ENCODE data around the gene PRAMEF7. TPM values are rescaled to one million over a fixed set of nuclear protein-coding genes. Genes with fewer than 3 reads are reported as not detected.
"Not testable (repeated sequence)": the region's sequence is repeated elsewhere in the genome, so short reads cannot be mapped to it uniquely, and the experiment has no call there.

The PRAMEF7 gene
- total RNA-seq = not detected

DNA sequence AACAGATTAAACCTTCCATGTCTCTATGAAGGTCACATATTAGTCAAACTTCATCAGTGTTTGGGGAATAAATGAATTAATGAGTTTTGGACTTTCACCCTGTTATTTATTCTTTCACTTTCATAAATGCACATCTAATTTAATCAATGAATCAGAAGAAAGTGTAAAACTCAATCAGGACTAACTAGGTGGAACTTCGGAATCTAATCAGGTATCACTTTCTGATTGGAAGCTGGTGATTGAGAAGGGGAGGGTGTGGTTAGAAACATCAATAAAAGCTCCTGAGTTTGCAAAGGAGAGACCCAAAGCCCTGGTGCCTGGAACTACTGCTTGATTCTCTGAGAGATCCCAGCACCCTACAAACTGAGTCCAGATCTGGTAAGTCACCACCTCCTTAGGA lies at the start of gene PRAMEF7:
Gene PRAMEF7, plus strand, starts transcription at position 301 of the 400 bp plus-strand sequence. CDS start 1,083 bp downstream, outside the sequence.
- H3K36me3 ChIP-seq; H3K4me1 ChIP-seq; in situ Hi-C loops (cut with MboI; ENCODE audit: low pct_ligation_motif_present in 1 of 4, low pct_unique_long_range_greater_than_20kb in 1 of 4, low sequenced_read_pairs in 3 of 4); DNase-seq; H3K27ac ChIP-seq; H3K27me3 ChIP-seq; H3K9me3 ChIP-seq; intact Hi-C loops (cut with DNase I; ENCODE audit: low total_unique reads); H3K4me3 ChIP-seq: not testable (repeated sequence)
- WGBS, 2 donors (ENCODE audit: low coverage in 1 of 2) = no CpG with 5 or more reads among the region's 1 CpG

DNA sequence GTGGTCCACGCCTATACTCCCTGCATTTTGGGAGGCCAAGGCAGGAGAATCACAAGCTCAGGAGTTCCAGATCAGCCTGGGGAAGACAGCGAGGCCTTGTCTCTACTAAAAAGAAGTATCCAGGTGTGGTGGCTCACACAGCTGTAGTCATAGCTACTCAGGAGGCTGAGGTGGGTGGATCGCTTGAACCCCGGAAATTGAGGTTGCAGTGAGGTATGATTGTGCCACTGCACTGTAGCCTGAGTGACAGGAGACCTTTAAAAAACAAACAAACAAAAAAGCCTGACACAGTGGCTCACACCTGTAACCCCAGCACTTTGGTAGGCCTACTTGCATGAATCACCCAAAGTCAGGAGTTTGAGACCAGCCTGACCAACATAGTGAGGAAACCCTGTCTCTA lies 38.0 kb upstream of the PRAMEF7 start:
- H3K27ac ChIP-seq; DNase-seq; H3K4me1 ChIP-seq; H3K36me3 ChIP-seq; H3K4me3 ChIP-seq; H3K9me3 ChIP-seq; H3K27me3 ChIP-seq; in situ Hi-C loops (cut with MboI; ENCODE audit: low pct_ligation_motif_present in 1 of 4, low pct_unique_long_range_greater_than_20kb in 1 of 4, low sequenced_read_pairs in 3 of 4); intact Hi-C loops (cut with DNase I; ENCODE audit: low total_unique reads): not testable (repeated sequence)
- 89% methylated on average over 3 of the region's 4 CpGs; no CpG with 5 or more reads in 1 of the 2 donors for WGBS, 2 donors (ENCODE audit: low coverage in 1 of 2)

DNA sequence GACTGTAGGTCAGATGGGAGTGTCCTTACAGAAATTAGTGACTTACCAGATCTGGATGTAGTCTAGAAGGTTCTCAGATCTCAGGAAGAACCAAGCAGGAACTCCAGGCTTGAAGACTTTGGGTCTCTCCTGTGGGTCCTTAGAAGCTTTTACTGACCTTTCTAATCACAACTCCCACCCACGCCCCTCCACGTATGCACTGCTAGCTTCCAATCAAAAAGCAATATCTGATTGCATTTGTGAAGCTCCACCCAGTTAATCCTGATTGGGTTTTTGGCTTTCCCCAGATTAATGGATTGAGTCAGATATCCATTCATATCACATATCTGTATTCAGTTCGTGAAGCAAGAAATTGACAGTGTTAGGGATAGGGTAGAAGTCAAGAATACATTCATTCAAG lies 30.3 kb upstream of the PRAMEF7 start, which contains the start of gene PRAMEF4:
Gene PRAMEF4, minus strand, starts transcription at position 101 of the 400 bp plus-strand sequence. CDS start 2,807 bp downstream, outside the sequence.
- DNase-seq; H3K36me3 ChIP-seq; H3K4me1 ChIP-seq; H3K27ac ChIP-seq; intact Hi-C loops (cut with DNase I; ENCODE audit: low total_unique reads); H3K9me3 ChIP-seq; H3K27me3 ChIP-seq; in situ Hi-C loops (cut with MboI; ENCODE audit: low pct_ligation_motif_present in 1 of 4, low pct_unique_long_range_greater_than_20kb in 1 of 4, low sequenced_read_pairs in 3 of 4); H3K4me3 ChIP-seq: not testable (repeated sequence)
- 71% methylated on average over 3 of the region's 3 CpGs; no CpG with 5 or more reads in 1 of the 2 donors for WGBS, 2 donors (ENCODE audit: low coverage in 1 of 2)

DNA sequence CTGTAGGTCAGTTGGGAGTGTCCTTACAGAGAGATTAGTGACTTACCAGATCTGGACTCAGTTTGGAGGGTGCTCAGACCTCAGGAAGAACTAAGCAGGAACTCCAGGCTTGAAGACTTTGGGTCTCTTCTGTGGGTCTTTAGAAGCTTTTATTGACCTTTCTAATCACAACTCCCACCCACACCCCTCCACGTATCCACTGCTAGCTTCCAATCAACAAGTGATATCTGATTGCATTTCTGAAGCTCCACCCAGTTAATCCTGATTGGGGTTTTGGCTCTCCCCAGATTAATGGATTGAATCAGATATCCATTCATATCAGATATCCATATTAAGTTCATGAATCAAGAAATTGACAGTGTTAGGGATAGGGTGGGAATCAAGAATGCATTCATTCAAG lies 18.2 kb upstream of the PRAMEF7 start, which contains the start of gene PRAMEF10:
Gene PRAMEF10, minus strand, starts transcription at position 101 of the 400 bp plus-strand sequence. CDS start 2,423 bp downstream, outside the sequence.
- in situ Hi-C loops (cut with MboI; ENCODE audit: low pct_ligation_motif_present in 1 of 4, low pct_unique_long_range_greater_than_20kb in 1 of 4, low sequenced_read_pairs in 3 of 4) = not testable (repeated sequence)

DNA sequence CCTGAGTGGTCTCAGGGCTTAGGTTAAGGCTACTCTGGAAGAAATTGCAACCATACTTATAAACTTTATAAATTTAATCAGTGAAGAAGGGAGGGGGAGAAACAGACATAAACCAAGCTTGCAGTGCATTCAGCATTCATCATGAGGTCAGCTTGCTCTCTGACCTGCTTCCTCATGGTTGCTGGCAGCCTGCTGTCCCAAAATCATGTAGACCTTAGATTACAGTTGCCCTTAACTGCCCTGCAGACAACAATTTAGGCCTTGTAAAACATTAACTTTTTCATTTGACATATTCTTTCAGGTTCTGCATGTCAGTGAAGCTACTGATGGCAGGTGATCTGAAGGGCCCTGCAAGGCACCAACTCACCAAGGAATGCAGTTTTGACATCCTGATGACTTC lies 17.2 kb upstream of the PRAMEF7 start:
- in situ Hi-C loops (cut with MboI; ENCODE audit: low pct_ligation_motif_present in 1 of 4, low pct_unique_long_range_greater_than_20kb in 1 of 4, low sequenced_read_pairs in 3 of 4); H3K36me3 ChIP-seq; intact Hi-C loops (cut with DNase I; ENCODE audit: low total_unique reads); H3K4me1 ChIP-seq; DNase-seq; H3K9me3 ChIP-seq; H3K27ac ChIP-seq; H3K27me3 ChIP-seq; H3K4me3 ChIP-seq: not testable (repeated sequence)

More for the DNA sequence above, 18.2 kb upstream of the PRAMEF7 start, which contains the start of gene PRAMEF10:
- intact Hi-C loops (cut with DNase I; ENCODE audit: low total_unique reads); H3K27ac ChIP-seq; DNase-seq; H3K4me3 ChIP-seq; H3K27me3 ChIP-seq; H3K36me3 ChIP-seq; H3K9me3 ChIP-seq; H3K4me1 ChIP-seq: not testable (repeated sequence)
- WGBS, 2 donors (ENCODE audit: low coverage in 1 of 2) = no CpG with 5 or more reads among the region's 1 CpG

DNA sequence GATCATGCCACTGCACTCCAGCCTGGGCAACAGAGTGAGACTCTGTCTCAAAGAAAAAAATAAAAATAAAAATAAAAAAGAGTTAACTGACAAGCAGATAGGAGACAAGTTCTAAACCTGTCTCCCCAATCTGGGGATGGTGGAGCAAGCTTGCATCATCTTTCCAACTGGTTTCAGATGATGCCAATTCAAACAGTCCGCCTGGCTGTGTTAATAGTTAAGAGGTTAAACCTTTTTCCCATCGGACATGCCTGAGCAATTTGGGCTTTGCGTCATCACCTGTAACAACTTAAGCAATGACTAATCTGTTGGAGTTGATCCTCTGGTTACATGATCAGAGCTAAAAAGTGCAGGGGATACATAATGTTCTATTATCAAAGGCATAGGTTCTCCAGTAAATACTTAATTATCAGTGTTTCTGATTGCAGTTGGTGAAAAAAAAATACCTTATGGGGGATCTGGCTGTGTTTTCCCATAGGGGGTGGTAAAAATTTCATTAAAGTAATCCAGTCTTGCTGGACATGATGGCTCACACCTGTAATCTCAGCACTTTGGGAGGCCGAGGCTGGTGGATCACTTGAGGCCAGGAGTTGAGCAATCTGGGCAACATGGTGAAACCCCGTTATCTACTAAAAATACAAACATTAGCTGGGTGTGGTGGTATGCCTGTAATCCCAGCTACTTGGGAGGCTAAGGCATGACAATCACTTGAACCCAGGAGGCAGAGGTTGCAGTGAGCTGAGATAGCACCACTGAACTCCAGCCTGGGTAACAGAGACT lies 12.4 kb upstream of the PRAMEF7 start:
- H3K27ac ChIP-seq; H3K4me1 ChIP-seq; H3K4me3 ChIP-seq; intact Hi-C loops (cut with DNase I; ENCODE audit: low total_unique reads); in situ Hi-C loops (cut with MboI; ENCODE audit: low pct_ligation_motif_present in 1 of 4, low pct_unique_long_range_greater_than_20kb in 1 of 4, low sequenced_read_pairs in 3 of 4); H3K27me3 ChIP-seq; H3K9me3 ChIP-seq; H3K36me3 ChIP-seq; DNase-seq: not testable (repeated sequence)
- 50% methylated on average over 2 of the region's 5 CpGs; no CpG with 5 or more reads in 1 of the 2 donors for WGBS, 2 donors (ENCODE audit: low coverage in 1 of 2)

DNA sequence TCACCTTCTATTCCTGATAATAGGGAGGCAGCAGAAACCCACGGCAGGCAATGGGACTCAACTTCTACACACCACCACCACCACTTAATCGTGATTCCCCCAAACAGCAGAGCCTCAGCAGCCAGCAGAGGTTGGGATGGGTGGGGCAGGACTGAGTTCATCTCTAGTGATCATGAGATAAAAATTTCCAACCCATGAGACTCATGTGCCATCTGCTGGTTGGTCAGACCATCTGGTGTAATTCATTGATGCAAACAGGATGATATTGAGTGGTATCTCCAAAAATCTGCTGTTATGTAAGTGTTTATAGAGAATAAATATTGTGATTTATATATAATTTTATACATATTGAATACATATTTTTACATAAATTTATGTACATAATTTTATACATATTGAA lies 5.3 kb downstream of the PRAMEF7 start:
- H3K9me3 ChIP-seq; intact Hi-C loops (cut with DNase I; ENCODE audit: low total_unique reads); in situ Hi-C loops (cut with MboI; ENCODE audit: low pct_ligation_motif_present in 1 of 4, low pct_unique_long_range_greater_than_20kb in 1 of 4, low sequenced_read_pairs in 3 of 4); DNase-seq; H3K36me3 ChIP-seq; H3K27ac ChIP-seq; H3K27me3 ChIP-seq; H3K4me3 ChIP-seq; H3K4me1 ChIP-seq: not testable (repeated sequence)
- 71% methylated on average over 2 of the region's 2 CpGs; no CpG with 5 or more reads in 1 of the 2 donors for WGBS, 2 donors (ENCODE audit: low coverage in 1 of 2)

DNA sequence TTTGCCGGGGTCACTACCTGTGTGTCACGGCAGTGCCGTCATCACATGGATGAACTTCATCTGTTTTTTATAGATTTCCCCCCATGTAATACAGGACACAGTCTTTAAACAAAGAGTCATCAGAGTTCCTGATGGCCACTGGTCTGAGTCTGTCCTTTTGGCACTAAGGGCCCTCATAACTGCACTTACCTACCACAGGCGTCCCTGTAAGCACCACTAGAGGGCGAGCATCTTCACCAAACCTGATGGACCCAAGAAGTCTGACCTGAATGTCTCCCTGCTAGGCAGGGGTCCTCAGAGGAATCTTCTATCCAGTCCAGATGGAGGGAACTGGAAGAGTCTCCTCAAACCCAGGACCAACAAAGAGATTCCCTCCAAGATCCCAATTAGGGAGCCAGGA lies 8.0 kb downstream of the PRAMEF7 start:
- intact Hi-C loops (cut with DNase I; ENCODE audit: low total_unique reads); H3K4me3 ChIP-seq; H3K36me3 ChIP-seq; H3K9me3 ChIP-seq; H3K27ac ChIP-seq; H3K27me3 ChIP-seq; H3K4me1 ChIP-seq; in situ Hi-C loops (cut with MboI; ENCODE audit: low pct_ligation_motif_present in 1 of 4, low pct_unique_long_range_greater_than_20kb in 1 of 4, low sequenced_read_pairs in 3 of 4); DNase-seq: not testable (repeated sequence)
- WGBS, 2 donors (ENCODE audit: low coverage in 1 of 2) = no CpG with 5 or more reads among the region's 5 CpGs

DNA sequence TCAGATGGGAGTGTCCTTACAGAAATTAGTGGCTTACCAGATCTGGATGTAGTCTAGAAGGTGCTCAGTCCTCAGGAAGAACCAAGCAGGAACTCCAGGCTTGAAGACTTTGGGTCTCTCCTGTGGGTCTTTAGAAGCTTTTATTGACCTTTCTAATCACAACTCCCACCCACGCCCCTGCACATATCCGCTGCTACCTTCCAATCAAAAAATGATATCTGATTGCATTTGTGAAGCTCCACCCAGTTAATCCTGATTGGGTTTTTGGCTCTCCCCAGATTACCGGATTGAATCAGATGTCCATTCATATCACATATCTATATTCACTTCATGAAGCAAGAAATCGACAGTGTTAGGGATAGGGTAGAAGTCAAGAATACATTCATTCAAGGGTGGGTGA lies 31.1 kb downstream of the PRAMEF7 start, which contains the start of gene PRAMEF6:
Gene PRAMEF6, minus strand, starts transcription at position 101 of the 400 bp plus-strand sequence. CDS start 5,062 bp downstream, outside the sequence.
- DNase-seq; H3K9me3 ChIP-seq; H3K4me3 ChIP-seq; H3K36me3 ChIP-seq; H3K4me1 ChIP-seq; in situ Hi-C loops (cut with MboI; ENCODE audit: low pct_ligation_motif_present in 1 of 4, low pct_unique_long_range_greater_than_20kb in 1 of 4, low sequenced_read_pairs in 3 of 4); intact Hi-C loops (cut with DNase I; ENCODE audit: low total_unique reads); H3K27me3 ChIP-seq; H3K27ac ChIP-seq: not testable (repeated sequence)
- 98% methylated on average over 4 of the region's 4 CpGs; no CpG with 5 or more reads in 1 of the 2 donors for WGBS, 2 donors (ENCODE audit: low coverage in 1 of 2)
